HAP-1 (cell line): ENCODE data around the gene TBKBP1.
A peak's percentile ranks its signal among the peaks of the same experiment; 100 is the strongest.

Source experiments
- DNase-seq, 2 experiments: peaks; one replicate each; pipeline ENCODE4 v3.0.0-alpha.2; 2016 to 2020; ENCODE audit warnings: low spot score in 2 of 2
- H3K27me3 ChIP-seq: fragments of 250-450 bp; sonication (Bioruptor Pico); 2 replicates; pipeline ENCODE4 v1.5.1; 2020; ENCODE audit warnings: low read depth, mild to moderate bottlenecking, moderate library complexity
- H3K36me3 ChIP-seq: fragments of 250-450 bp; sonication (Bioruptor Pico); replicated peaks from 2 replicates; pipeline ENCODE4 v1.5.1; 2020; ENCODE audit warnings: mild to moderate bottlenecking
- H3K4me1 ChIP-seq: fragments of 250-450 bp; sonication (Bioruptor Pico); 2 replicates; pipeline ENCODE4 v1.5.1; 2020; ENCODE audit warnings: mild to moderate bottlenecking
- H3K4me3 ChIP-seq: fragments of 250-450 bp; sonication (Bioruptor Pico); 2 replicates; pipeline ENCODE4 v1.5.1; 2020; ENCODE audit warnings: mild to moderate bottlenecking, moderate library complexity
- H3K9me3 ChIP-seq: fragments of 250-450 bp; sonication (Bioruptor Pico); 2 replicates; pipeline ENCODE4 v1.5.1; 2020; ENCODE audit warnings: mild to moderate bottlenecking, moderate library complexity
- in situ Hi-C: fragments of 300-500 bp; cut with MboI; formaldehyde crosslinking; loops from 3 replicates; pipeline ENCODE4 v1.14.3; 2020; ENCODE audit warnings: low sequenced_read_pairs, inconsistent platforms, mixed read lengths

Gene TBKBP1

DNA sequence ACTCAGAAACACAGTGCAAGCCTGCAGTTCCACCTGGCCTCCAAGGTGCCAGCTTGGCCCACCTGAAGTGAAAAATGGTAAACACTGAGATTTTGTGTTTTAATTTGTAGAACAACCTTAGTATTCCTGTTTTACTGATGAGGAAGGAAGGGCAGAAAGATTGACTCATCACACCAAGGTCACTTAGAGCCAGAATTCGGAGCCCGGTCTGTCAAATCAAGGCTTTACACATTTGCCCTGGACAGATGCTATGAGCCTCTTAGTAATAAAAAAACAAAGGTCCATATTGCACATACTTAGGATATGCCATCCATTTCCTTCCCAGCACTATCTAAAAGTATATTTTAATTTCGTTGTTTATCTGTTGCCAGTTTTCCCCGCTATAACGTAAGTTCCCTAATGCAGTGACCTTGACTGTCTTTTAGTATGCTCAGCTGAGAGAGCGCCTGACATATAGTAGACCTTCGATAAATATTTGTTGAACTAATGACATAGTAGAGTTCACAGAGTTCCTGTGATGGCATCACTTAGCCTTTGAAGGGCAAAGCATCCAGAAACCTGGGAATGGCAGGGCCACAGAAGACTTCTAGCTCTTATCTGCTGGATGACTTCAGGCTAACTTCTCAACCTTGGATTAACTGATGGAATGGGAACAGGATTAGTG is 7.2 kb upstream of the TBKBP1 start:
- H3K9me3 ChIP-seq, result no peaks in the 10 kb centered on the region
- H3K36me3 ChIP-seq, result peaks cover 36% of the 10 kb centered on the region
- H3K4me1 ChIP-seq, result no peaks in the 10 kb centered on the region
- DNase-seq, result no peak
- in situ Hi-C loops, result no loop called here
- no peaks in the 10 kb centered on the region for H3K27me3 ChIP-seq
- H3K4me3 ChIP-seq, result no peak overlapping the region

DNA sequence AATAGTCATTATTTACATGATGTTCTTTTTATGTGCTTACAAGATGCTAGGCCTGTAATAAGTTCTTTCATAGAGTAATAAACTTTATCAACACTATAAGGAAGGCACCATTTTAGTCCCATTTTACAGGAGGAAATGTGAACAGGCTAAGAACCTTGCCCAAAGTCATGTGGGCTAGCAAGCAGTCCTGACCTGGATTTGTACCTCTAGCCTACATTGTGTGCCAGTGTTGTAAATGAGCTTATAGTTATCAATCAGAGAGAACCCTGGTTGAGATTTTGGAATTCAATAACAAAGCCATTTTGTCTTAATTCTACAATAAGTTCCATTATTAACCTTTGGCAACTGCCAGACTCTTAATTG is 6.7 kb upstream of the TBKBP1 start:
- peaks cover 31% of the 10 kb centered on the region for H3K36me3 ChIP-seq
- DNase-seq, result no peak
- H3K4me3 ChIP-seq, result no peak overlapping the region
- in situ Hi-C loops, result no loop called here
- no peaks in the 10 kb centered on the region for H3K4me1 ChIP-seq
- H3K27me3 ChIP-seq, result no peaks in the 10 kb centered on the region
- no peaks in the 10 kb centered on the region for H3K9me3 ChIP-seq

DNA sequence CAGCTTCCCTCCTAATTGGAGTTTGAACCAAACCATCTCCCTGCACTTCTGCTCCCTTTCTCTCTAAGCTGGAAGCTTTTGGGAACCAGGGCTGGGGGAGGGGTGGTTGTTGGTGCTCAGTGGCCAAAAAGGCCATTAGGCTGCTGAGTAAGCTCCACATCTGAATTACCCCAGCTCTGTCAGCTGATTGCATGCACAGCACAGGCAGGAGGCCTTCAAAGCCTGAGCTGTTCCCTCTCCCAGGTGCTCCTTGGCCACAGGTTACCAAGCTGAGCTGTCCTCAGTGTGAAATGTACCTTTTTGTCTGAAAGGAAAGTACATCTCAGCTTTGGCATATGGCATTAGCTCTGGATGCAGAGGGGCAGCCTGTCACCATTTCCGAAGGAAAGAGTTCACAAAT is 6.2 kb upstream of the TBKBP1 start:
- Histone ChIP-seq H3K4me3 (no peak overlapping the region), H3K27me3 (no peaks in the 10 kb centered on the region), H3K4me1 (no peaks in the 10 kb centered on the region), H3K36me3 (peaks cover 26% of the 10 kb centered on the region), H3K9me3 (no peaks in the 10 kb centered on the region)
- peak in 1 of 2 experiments; percentile 35 for DNase-seq
- in situ Hi-C loops, result no loop called here

DNA sequence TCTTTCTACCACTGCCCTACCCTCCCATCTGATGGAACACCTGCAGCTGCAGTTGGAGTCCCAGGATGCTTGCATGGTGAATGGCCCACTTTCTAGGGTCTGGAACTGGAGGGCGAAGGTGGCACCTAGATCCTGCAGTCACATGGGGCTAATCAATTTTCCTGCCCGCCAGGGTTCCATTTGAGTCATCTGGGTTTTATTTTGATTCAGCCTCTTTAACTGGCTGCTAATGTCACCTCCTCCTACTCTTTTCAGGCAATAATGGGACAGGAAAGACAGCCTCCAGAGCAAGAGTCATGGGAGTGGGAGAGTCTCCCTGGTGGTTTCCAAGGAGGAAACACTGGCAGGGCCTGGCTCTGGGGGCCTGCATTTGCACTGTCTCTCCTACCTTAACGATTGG is 3.8 kb upstream of the TBKBP1 start:
- in situ Hi-C loops, result no loop called here
- Histone ChIP-seq H3K4me1 (peaks cover 10% of the 10 kb centered on the region), H3K27me3 (no peaks in the 10 kb centered on the region), H3K4me3 (no peak overlapping the region), H3K36me3 (peaks cover 9% of the 10 kb centered on the region), H3K9me3 (no peaks in the 10 kb centered on the region)
- no peak for DNase-seq

DNA sequence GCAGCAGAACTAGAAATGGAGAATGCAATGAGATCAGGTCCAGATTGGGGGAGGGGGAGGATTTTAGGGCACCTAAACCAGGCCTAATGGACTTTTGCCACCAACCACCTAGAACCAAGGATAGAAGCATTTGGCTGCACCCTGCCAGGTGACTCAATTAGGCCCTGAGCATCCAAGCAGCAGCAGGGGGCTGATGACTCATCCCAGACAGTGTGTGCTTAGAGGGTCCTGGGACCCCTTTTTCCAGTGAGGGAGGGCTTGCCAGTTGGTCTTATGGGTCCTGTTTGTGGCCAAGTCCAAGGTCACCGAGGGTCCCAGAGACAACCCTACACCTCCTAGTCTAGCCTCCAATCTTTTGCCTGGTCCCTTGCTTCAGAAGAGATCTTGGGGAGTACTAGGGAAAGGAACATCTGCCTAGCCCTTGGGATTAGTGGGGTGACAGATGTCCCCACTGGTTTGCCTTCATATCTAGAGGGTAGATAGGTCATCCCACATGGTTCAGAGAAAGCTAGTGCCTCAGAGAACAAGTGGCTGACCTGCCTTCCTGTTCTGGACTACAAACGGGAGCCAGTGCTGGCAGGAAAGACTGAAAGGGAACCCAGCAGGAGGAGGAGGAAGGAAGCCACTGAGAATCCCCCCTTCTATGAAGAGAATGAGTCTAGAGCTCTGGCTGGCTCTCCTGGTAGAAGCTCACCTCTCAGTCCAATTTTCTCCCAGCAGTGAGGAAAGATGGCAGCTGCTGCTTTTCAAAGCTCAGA is 1.6 kb upstream of the TBKBP1 start:
- no peaks in the 10 kb centered on the region for H3K36me3 ChIP-seq
- H3K4me3 ChIP-seq, result no peak overlapping the region
- in situ Hi-C loops, result no loop called here
- no peaks in the 10 kb centered on the region for H3K27me3 ChIP-seq
- peaks cover 13% of the 10 kb centered on the region for H3K4me1 ChIP-seq
- no peak for DNase-seq
- H3K9me3 ChIP-seq, result no peaks in the 10 kb centered on the region

DNA sequence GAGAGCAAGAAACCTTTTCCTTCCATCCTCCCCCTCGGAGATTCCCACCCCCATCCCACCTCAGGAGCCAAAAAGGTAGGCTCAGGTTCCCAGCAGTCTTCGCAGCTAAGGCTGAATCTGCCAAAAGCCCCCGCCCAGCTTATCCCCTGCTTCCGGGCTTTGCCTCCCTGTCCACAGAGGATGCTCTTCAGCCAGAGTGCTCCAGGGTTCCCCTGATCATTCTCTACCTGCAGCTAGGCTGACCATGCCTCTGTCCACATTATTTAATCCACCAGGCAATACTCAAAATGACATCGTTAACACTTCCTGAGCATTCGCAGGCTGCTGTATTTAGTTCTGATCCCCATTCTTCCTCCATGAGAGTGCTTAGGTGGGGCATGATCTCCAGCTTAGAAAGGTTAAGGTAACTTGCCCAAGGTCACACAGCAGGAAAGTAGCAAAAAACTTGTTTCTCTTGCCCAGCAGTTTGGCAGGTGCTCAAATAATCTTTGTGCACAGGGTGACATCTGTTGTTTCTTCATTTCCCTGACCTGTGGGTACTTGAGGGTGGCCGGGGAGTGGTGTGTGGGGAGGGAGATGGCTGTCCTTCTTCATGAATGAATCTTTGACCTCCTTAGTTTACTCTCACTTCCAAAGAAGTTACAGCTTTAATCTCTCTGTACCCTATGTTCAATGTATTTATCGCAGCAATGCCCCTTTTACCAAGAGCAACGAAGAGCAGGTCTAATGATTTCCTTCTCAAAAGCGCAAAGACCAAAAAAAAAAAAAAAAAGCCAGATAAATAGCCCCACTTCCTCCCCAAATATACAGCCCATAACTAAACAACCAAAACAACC is 848 bp upstream of the TBKBP1 start:
- in situ Hi-C loops, result no loop called here
- Histone ChIP-seq H3K36me3 (peaks cover 2% of the 10 kb centered on the region), H3K4me3 (peak overlapping the region; percentile 71), H3K27me3 (no peaks in the 10 kb centered on the region), H3K4me1 (peaks cover 13% of the 10 kb centered on the region), H3K9me3 (no peaks in the 10 kb centered on the region)
- DNase-seq, result no peak

DNA sequence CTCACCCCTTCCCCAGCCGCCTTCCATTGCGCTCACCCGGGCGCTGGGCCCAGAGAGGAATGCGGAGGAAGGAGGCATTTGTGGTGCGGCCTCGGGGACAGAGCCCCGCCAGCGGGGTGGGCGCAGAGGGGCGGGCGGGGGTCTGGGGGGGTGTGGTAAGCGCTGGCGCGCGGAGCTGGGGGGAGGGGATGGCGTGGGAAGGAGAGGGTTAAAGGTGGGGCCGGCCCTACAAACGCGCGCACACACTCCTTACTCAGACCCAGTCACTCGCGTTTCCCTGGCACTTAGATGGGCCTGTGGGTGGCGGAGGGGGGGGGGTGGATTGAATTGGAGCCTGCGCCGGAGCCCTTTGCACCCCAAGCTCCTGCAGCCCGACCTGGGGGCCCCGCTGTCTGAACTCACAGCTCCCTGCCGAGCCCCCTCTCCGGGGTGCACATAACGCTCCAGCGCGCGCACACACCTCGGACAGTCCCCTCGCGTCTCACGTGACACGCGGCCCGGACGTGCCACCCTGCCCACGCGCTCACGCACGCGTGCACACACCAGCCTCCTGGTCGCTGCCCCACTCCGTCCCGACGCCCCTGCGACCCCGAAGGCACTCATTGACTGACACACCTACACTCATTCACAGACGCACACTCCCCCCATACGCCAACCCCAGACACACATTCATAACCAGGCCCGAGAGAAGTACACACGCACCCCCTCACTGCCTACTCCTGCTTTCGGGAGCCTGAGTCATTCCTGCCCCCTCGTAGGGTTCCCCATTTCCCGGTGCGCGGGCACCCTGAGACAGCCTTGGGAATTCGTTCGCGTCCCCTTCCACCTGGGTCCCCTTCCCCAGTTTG is 844 bp downstream of the TBKBP1 start:
- Histone ChIP-seq H3K36me3 (peaks cover 14% of the 10 kb centered on the region), H3K9me3 (no peaks in the 10 kb centered on the region), H3K4me3 (peak overlapping the region; percentile 71), H3K27me3 (no peaks in the 10 kb centered on the region), H3K4me1 (peaks cover 13% of the 10 kb centered on the region)
- DNase-seq, result peak; percentile 36 to 60
- in situ Hi-C loops, result no loop called here

DNA sequence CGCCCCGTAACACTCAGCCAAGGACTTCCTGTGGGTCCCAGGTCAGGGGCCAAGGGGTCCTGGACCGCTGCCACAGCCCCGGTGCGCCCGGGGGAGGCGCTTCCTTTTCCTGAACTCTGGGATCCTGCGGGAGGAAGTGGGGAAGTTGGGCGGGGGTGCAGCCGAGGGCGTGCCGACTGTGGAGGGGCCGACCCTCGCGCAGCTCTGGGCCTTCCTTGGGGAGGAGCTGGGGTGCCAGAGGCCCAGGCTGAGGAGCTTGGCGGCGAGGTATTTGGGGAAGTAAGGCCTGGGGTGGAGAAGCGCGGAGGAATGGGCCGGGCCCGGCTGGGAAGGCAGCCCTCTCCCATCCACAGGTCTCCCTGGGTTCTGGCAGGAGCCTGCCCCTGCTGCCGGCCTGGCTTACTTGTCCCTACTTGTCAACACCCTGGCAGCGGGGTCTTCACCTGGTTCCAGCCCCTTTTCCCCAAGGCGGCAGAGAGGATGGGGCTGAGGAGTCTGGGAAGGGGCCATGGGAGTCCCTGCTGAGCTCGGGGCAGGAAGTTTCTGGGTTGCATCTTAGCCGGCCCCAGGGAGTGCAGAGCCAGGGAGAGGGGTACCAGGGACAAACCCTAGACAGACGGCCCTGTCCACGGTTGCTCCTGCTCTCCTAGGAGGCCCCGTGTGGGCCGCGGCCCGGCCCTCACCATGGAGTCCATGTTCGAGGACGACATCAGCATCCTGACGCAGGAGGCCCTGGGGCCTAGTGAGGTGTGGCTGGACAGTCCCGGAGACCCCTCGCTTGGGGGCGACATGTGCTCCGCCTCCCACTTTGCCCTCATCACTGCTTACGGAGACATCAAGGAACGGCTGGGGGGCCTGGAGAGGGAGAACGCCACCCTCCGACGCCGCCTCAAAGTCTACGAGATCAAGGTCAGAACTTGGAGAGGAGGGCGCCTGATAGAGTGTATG is 1.7 kb downstream of the TBKBP1 start:
- peak in 1 of 2 experiments; percentile 30 for DNase-seq

DNA sequence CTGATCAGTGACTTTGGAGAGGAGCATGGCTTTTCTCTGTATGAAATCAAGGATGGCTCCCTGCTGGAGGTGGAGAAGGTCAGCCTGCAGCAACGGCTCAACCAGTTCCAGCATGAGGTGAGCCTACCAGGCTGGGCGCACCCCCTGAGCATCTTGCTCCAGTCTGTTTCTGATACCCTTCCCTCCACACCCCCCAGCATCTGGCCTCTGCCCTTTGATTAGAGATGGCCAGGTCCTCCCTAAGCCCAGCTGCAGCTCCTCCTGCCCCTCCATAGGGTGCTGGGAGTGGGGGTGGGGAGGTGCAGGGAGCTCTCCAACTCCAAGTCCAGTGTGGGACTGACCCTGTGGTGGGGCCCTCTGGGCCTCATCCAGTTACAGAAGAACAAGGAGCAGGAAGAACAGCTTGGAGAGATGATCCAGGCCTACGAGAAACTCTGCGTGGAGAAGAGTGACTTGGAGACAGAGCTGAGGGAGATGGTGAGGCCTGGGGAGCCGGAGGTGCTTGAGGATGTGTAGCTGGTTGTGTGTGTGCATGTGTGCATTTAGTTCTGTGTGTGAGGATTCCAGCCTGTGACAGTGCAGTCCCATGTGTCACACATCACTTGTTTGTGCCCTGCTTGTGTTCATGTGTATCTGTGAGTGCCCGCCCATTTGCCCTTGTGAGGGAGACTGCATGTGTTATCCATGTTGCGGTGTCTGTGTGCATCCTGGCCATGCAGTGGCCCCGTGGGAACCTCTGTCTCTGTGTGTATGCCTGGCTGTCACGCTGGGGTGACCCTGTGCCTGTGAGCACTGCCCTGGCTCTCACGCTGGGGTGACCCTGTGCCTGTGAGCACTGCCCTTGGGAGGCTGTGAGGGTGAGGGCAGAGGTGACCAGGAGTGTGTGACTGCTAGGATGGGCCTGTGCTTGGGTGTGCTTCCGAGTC is 3.0 kb downstream of the TBKBP1 start:
- no peak for DNase-seq
- Histone ChIP-seq H3K4me1 (peaks cover 13% of the 10 kb centered on the region), H3K4me3 (no peak overlapping the region), H3K9me3 (no peaks in the 10 kb centered on the region), H3K27me3 (no peaks in the 10 kb centered on the region), H3K36me3 (peaks cover 14% of the 10 kb centered on the region)
- in situ Hi-C loops, result no loop called here

More for the DNA sequence above, 1.7 kb downstream of the TBKBP1 start:
- Histone ChIP-seq H3K4me3 (peak overlapping the region; percentile 71), H3K36me3 (peaks cover 14% of the 10 kb centered on the region), H3K27me3 (no peaks in the 10 kb centered on the region), H3K4me1 (peaks cover 13% of the 10 kb centered on the region), H3K9me3 (no peaks in the 10 kb centered on the region)
- in situ Hi-C loops, result no loop called here

DNA sequence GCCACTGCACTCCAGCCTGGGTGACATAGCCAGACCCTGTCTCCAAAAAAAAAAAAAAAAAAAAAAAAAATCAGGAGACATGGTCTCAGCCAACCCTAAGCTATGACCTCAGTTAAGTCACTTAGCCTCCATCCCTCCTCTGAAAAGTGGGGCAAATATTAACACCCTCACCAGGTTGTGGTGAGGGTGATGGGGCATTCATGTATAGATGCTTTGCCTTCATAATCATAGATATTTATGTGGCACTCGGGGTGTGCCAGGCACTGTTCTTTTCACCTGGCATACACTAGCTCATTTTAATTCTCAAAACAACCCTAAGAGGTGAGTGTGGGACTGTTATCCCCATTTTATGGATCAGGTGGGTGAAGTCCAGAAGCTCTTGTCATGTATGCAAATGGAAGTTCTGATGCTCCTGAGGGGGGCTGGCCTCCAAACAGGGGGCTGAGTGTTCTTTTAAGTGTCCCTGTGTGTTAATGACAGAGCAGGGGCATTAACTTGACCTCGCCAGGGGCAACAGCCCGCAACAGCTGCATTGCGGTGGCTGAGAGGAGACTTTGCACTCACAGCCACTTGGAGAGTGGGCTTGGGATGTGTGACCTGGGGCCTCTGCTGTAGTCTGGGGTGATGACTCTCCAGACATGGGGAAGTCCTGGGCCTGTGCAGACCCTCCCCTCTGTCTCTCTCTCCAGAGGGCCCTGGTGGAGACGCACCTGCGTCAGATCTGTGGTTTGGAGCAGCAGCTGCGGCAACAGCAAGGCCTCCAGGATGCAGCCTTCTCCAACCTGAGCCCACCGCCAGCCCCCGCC is 4.1 kb downstream of the TBKBP1 start:
- DNase-seq, result no peak
- Histone ChIP-seq H3K27me3 (no peaks in the 10 kb centered on the region), H3K36me3 (peaks cover 14% of the 10 kb centered on the region), H3K4me1 (peaks cover 10% of the 10 kb centered on the region), H3K9me3 (no peaks in the 10 kb centered on the region), H3K4me3 (no peak overlapping the region)
- in situ Hi-C loops, result no loop called here
